ENCODE results near the gene SLC9A9.

The SLC9A9 gene

DNA sequence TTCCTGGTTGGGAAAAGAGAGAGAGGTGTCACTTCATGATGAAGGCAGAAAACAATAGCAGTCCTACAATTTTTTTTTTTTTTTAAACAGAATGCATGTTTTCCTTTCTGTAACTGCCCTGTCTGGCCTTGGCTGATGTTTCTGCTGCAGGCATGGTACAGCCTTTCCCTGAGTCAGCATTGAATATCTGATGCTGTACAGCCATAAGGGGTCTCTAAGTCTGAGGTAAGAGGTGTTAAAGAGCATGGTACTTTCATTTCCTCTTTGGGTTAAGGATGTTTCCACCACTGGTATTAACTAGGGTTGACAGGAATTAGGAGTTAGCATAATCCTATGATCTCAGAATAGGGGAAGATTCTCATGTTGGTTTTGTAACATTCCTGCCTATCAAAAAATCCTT, 581.3 kb downstream of the SLC9A9 start:
- DNase-seq: no peak

DNA sequence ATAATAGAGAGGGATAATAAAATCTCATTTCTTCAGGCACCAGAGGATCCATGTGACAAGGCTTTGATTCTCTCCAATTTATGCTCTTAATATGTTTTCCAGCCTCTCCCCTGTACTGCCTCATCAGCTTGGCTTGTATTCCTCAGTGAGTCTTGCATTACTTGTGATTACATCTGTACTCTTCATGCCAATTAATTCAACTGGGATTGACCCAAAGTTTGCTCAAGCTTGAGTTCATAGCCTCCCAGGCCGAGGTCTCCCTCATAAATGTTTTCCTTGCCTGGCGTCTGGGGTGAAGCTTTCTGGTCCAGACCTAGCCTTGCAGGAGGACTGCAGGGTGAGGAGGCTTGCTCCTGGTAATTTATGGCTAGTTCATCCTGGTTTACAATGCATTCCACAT, 581.8 kb downstream of the SLC9A9 start:
- no peak for DNase-seq

DNA sequence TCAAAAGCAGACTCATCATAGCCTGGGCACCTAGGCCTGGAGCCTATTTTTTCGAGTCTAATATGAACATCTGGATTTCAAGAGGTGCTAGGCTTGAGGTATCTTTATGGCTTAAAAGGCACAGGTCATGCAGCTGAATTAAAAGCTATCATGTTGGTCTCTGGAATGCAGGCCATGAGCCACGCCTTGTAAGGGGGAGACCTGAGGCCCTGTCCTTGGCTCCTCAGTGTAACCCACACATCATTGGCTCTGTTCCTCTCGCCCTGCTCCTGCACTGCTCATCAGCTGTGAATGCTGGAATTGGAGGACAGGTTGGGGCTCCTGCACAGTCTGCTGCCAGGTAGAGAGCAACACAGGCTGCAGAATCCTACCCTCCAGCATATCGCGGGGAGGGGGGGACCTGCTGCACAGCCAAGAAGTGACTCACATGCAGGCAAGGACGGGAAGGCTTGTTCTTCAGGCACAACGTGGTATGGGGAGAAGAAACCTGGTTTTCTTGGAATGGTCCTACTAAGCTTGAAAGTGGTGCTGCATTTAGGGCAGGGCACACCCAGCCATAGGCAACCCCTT, 582.7 kb downstream of the SLC9A9 start:
- no peak for DNase-seq

DNA sequence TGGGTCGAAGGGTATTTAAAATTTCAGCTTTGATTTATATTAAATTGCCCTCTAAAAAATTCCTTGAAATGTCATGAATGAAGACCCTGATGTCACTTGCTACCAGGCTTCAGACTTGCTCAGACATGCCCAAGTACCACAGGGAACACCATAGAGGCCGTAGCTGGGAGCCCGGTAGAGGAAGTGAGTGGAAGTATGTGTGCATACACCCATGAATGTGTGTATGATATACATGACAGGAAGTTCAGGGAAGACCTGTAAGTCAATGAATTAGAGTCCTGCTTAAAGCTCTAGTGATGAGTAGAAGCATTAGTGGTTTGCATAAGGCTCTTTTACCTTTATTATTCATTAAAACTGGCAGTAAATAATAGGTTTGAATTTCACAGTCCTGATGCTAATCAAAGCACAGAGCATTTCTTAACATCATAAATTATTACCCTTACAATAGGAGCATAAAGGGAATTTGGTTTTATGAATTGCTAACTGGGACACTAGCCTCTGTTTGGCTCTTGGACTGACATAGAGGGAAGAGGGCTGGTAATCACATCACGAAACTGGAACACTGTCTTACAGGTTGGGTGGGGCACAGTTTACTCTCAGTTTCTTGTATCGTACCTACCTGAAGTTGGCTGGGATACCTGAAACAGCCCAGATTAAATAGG, 584.3 kb downstream of the SLC9A9 start:
- DNase-seq: no peak

DNA sequence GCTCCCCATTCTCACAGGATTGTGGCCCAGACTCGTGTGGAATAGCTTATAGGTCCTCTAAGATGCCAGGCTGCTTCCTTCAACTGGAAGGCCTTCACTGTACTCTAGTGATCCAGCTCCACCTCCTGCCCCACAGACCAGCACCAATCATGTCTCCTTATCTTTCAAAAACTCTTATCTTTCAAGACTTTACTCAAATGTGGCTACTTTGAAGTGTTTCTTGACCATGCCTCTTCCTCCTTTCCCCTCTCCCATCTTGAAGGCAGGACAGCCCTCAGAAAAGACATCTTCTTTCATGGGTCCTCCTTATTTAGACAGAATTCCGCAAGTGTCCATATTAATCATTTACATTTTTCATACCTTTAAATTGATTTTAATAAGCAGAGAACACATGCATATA, 586.4 kb downstream of the SLC9A9 start:
- DNase-seq: no peak

DNA sequence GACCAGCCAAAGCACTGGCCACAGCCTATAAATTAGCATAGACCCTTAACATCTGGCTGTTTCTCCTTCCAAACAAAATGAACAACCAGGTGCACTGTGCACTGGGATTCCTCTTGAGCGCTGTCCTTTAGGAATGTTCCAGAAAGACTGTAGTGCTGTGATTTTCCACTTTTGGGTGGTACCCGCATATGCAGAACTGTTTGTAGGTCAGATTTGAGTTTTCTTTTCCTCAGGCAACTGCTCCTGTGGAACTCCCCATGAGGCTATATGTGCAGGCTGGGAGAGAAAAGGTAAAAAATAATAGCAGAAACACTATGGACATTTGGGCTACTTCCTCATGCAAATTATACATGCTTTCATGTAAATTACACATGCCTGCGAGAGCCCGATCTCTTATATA, 589.6 kb downstream of the SLC9A9 start:
- DNase-seq: no peak

DNA sequence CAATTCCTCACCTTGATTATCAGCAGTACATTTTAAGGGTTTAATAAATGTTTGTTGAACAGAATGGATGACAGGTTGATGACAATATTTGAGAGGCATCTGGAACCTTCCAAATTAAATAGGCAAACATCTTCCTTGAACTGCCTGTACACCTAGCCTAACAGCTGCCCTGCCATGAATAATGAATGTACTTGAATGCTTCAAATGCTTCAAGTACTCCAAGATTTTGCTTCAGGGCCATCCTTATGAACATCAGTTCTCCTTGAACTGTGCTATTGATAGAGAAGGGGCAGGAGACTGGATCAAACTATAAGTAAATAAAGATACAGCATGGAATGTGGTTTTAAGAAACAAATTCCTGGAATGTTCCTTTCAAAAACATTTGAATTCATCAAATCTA, 591.9 kb downstream of the SLC9A9 start:
- DNase-seq: no peak

DNA sequence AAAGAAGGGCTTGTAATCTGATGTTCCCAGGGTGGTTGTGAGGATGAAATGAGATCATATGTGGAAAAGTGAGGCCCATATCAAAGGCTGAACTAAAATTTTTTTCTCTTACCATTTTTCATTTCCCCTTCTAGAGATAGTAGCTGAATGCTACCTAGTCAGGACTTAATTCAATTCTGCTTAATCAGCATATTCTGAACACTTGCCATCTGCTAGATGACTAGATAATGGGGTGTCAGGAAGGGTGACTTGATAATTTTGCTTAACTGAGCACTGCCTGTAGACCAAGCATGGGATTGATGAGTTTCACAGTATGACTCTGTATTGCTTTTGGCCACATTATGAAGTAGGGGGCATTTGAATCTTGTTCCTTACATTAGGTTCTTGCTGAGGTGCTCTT, 592.5 kb downstream of the SLC9A9 start:
- DNase-seq: no peak

DNA sequence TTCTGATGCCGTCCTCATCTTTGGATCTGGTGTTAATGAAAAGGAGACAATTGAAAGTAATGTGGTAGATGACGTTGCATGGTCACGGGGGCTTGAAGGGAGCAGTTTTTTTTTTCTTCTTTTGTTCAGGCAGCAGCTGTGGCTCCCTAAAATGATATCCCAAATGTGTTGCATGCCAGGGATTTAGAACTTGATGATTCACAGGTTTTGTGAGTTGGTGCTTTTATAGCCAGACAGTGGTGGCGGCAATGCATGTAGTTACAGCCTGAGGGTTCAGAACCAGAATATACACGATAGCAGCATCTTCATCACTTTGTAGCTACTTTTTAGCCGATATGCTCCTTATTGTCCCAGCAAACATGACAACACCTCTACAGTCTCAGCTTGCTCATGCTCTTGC, 595.3 kb downstream of the SLC9A9 start:
- no peak for DNase-seq

DNA sequence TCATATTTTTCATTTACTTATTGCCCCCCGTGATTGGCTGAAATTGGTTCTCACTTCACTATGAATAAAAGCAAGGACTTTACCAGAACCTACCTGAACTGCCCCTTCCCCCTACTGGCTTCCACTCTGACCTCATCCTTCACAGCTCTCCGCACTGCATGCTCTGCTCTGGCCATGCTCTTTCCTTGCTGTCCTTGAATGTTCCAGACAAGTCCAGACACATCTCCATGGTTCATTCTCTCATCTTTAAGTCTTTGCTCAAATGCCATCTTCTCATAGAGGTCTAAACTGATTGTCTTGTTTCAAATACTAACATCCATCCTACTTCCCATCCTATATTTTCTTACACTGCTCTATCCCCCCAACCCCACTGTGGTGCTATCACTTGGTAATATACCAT, 599.3 kb downstream of the SLC9A9 start:
- no peak for DNase-seq

DNA sequence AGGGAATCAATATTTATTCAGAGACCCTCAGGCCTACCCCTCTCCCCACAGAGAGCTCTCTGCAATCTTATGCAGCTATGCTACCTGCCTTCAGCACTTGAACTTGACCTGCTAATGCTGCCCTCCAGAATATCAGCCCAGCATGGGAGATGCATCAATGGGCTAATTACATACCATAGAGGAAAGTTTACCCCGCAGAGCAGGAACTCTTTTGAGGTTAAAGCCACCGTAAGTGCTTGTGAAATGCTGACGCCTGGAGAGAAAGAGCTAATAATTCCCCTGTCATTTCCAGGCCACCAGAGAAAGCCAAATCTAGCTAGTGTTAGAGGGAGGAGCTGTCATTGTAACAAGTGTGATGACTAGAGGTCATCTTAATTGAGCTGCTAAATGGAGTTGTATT, 601.2 kb downstream of the SLC9A9 start:
- DNase-seq: no peak

DNA sequence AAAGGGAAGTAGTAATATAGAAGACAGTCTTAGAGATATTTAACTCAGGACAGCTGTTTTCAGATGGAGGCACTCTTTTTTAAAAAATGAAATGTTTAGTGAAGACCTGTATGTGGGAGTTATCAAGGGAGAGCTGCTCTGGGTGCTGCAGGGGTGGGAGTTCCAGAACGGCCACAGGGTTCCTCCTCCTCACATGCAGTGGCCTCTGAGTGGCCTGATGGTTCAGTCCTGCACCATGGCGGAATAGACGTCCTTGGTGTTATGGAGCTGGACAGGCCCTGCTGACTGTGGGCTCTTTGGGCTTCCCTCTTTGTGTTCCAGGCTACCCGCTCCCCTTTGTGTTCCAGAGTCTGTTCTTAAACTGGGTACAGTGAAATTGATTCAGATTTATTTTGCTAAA, 602.6 kb downstream of the SLC9A9 start:
- no peak for DNase-seq

DNA sequence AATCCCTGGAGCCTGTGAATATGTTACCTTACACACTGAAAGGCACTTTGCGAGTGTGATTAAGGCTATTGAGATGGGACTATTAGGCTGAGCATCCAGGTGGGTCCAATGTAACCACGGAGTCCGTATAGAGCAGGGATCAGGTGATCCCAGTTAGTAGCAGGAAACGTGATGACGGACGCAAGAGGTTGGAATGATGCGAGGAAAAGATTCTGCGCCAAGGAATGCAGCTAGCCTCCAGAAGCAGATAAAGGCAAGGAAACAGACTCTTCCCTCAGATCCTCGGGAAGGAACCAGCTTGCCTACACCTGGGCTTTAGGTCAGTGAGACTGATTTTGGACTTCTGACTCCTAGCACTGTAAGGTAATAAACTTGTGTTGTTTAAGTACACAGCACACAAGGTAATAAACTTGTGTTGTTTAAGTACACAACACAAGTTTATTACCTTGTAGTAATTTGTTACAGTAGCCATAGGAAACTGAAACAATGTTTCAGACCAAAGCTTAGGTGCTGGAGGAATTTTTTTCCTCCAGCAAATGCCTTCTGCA, 603.7 kb downstream of the SLC9A9 start:
- DNase-seq: no peak

DNA sequence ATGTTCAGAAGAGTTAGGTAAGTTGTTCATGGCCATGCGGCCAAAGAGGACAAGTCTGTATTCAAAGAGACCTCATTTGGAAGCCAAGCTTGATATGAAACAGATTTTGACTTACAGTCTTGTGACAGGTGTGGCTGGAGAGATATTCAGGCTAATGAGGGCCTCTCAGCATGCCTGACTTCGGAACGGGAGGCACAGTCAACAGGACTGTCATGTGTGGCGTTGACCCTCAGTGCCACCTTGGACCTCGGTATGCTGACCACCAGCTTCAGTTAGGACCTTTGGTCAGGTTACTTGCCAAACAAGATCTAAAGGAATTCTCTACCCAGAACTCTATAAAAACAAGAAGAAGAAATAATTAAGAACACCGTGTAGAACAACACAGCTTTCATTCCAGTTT, 604.6 kb downstream of the SLC9A9 start:
- no peak for DNase-seq

DNA sequence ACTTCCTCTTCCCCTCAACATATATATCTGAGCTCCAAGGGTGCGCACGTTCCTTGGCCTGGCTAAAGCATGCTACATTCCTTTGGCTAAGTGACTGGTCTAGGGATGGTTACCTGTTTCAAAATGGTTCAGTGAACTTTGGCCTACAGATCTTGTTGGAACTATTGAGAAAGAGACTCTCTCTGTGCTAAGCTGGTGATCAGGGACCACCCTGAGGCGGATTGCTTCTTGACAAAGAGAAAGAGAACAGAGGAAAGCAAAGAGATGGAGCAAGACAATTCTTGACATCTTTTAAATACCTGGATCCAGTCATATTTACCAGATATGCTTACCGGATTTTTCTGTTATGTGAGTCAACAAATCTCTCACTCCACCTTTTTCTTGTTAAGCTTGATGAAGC, 605.6 kb downstream of the SLC9A9 start:
- no peak for DNase-seq

DNA sequence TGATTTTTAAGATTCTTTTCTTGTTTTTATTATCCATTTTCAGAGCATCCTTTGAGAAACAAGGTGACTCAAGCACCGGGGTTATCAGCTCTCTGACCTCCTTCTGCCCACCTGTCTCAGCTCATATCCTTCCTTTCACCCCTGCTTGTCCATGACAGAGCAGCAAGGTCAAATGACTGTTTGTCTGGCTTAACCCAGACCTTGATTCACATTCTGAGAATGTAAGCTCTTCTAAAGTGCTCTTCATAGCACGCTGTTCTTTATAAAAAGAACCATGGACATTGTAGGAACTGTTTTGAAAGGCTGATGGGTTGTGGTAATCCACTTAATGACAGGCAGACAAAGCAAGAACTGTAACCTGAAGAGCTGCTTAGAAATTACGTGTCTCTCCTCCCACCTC, 606.2 kb downstream of the SLC9A9 start:
- no peak for DNase-seq

DNA sequence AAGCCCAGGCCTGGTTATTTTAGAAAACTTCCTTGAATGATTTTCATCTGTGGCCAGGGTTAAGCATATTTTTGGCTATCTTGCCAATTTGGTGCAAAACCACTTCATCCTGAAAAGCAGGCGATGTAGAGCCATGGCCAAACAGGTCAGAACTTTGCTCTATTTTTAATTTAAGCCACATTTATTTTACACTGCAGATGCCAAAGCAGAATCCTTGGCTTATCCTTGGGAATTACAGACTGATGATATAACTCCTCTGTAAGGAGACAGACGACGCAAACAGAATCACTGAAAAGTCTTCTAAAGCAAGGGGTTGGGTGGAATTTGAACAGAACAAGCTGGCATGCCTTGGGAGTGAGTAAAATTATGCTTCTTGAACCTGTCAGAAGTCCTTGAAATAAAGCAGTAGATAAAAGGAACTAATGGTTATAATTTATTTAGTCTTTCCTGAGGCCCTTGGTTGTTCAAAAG, 606.8 kb downstream of the SLC9A9 start:
- no peak for DNase-seq

DNA sequence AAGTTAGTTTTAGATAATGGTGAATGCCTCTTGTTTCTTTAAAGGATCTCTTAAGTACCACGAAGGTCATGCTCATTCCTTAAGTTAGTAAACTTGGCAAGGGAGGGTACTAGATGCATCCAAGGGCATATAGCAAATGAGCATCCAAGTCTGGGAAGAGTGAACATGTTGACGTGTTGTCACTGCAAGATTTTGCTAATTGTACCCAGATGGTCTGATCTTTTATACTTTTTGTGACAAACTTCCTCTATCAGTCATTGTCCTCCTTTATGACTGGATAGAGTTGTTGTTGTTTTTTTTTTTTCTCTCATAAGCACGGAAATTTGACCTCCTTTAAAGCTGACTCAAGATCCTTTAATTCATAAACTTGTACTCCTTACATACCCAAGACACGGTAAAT, 607.4 kb downstream of the SLC9A9 start:
- no peak for DNase-seq

DNA sequence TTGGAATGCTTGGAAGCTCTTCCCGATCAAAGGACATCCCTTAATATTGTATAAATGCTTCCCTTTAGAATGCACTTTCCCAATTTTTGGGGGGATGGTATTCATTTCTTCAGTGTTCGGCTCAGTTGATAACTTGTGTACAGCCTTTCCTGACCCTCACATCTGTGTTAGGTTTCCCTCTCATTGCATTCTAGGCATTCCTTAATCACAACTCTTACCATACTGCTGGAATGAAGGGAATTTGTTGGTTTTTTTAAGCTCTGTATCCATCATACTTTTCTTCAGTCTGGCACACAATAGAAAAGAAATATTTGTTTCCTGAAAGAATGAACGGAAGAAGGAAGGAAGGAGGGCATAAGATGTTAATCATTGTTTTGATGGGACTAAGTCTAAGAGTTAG, 609.2 kb downstream of the SLC9A9 start:
- no peak for DNase-seq

DNA sequence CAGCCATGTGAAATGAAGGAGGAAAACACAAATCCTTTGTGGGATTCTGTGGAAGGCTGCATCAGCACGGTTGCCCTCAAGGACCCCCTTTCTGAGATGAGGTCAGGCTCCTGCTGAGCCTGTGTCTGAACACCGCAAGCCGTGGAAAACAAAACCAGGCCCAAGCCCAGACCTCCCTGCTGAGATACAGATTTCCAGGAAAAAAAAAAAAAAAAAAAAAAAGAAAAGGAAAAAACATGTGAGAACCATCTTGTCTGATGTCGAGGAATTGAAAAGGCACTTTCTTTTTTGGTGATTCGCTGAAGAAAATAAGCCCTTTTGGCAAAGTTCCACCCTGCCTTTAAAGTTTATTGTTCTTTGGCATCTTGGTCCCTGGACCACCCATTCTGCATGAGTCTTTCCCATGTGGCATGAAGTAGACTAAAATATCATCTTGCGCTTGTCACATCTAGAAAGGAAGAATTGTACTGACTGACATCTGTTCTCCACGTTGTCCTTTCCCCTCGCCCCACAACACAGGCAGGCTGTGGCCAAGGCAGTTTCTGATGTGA, 611.1 kb downstream of the SLC9A9 start:
- no peak for DNase-seq

DNA sequence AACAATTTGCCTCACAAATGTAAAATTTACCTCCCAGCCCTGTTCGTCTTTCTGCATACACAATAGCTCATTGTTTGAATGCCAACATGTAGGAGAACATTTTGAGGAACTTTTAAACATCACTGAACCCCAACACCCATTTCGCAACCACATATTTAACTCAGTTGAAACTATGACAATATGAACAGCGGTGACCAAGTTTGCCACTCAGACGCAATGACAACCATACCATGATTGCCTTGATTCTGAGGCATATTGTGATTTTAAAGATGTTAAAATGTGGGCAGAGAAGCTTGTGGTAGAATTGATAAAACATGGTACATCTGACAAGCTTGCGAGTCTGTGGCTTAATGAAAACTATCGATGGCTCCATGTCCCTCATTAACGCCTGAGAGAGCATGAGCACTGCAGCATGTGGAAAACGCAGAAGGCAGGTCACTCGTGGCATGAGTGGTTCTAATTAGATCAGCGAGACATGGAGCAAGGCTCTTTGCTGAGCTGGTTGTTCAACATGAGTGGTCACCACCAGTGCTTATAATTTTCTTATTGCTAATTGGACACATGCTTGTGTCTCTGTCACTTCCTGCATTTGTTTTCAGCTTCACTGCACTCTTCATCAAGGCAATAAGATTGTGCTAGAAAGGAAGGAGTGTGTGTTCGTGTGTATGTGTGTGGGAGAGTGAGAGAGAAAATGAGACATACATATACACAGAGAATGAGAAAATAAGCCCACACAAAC, 611.9 kb downstream of the SLC9A9 start:
- DNase-seq: no peak

DNA sequence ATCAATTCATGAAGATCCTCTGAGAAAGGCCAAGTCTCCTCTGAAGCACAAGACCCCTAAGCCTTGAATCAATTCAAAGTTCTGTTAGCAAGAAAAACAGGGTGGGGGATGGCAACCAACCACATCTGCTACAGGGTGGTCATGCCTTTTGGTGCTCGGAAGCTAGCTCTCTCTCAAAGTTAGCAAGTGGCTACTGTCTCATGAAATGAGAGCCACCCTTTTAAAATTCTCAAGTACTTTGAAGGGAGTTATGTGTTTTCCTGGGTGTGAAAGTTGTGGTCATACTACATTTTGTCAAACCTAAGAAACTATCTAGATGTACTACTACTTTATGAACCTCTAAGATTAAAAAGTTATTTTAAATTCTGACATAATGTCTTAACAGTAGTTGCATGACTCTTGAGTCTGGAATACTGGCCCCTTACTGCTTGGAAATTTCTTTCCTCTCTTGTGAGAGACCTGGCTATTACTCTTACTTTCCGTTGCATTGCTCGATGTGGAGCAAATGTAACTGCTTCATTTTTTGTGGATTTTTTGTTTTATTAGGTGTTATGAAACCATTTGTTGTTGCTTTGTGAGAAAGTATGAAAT, 612.6 kb downstream of the SLC9A9 start:
- no peak for DNase-seq

DNA sequence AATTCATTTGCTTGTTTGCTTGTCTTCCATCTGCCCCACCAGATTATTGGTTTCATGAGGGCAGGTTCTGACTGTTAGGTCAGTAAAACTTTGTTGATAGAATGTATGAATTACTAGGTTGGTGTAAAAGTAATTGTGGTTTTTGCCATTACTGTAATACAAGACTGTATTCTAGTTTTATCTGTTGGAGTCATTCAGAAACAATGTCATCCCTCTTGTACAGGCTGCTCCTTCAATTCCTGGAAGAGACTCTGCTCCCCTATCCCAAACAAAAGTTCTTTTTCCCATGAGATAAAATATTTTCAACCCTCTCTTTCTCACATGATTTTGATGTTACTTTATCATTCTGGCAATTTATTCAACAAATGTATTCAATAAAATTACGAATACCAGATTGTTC, 613.7 kb downstream of the SLC9A9 start:
- DNase-seq: no peak

DNA sequence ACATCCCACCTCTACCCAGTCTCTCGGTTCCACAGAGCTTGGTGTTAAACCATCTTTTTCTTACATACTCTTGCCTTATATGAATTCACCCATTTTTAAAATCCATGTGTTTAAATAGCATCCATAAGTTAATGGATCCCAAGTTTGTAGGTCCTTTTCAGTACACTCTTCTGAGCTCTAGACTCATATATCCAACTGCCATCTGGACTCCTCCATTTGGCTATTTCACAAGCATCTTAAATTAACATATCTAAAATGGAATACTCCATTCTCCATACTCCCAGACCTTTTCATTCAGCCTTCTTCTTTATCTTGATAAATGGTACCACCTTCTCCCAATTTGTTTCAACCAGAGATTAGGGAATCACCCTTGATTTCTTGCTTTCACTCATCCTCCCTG, 615.3 kb downstream of the SLC9A9 start:
- DNase-seq: no peak
